CD14-positive monocyte (primary cell): ENCODE data around the gene DTD1. TPM values are rescaled to one million over a fixed set of nuclear protein-coding genes. Genes with fewer than 3 reads are reported as not detected.
"Not testable (repeated sequence)": the region's sequence is repeated elsewhere in the genome, so short reads cannot be mapped to it uniquely, and the experiment has no call there.

Experiments
- DNase-seq, 3 donors: peaks; one replicate each; pipeline ENCODE4 v3.0.0-alpha.2; 2011 to 2022
- H2AFZ ChIP-seq: 2 replicates; pipeline ENCODE4 v1.6.0; 2012; ENCODE audit warnings: mild to moderate bottlenecking, low read depth, low read length, inconsistent platforms; ENCODE audit not compliant: insufficient read depth, poor library complexity, severe bottlenecking
- H3K27ac ChIP-seq, 2 donors: 1 replicate in 1 of 2; 2 replicates in 1 of 2; pipeline ENCODE4 v1.5.1; 2012 to 2013; ENCODE audit warnings: low read length in 2 of 2, control low read depth in 1 of 2, inconsistent platforms in 1 of 2, low read depth in 1 of 2, mild to moderate bottlenecking in 1 of 2
- H3K27me3 ChIP-seq, 2 donors: one replicate each; pipeline versions ENCODE4 v1.6.0 to v1.6.1; 2011 to 2013; ENCODE audit warnings: low read length in 2 of 2; ENCODE audit not compliant: control insufficient read depth in 2 of 2, insufficient read depth in 2 of 2
- H3K36me3 ChIP-seq, 2 donors: replicated peaks in 1 of 2; 1 replicate in 1 of 2; 2 replicates in 1 of 2; pipeline versions ENCODE4 v1.5.1 to v1.6.1; 2012 to 2013; ENCODE audit warnings: low read length in 2 of 2, control low read depth in 1 of 2, inconsistent platforms in 1 of 2, mild to moderate bottlenecking in 1 of 2; ENCODE audit not compliant: insufficient read depth in 2 of 2, control insufficient read depth in 1 of 2
- H3K4me1 ChIP-seq, 2 donors: 1 replicate in 1 of 2; 2 replicates in 1 of 2; pipeline versions ENCODE4 v1.5.1 to v1.6.1; 2012 to 2013; ENCODE audit warnings: low read length in 2 of 2, control low read depth in 1 of 2, inconsistent platforms in 1 of 2, mild to moderate bottlenecking in 1 of 2, moderate library complexity in 1 of 2; ENCODE audit not compliant: insufficient read depth in 2 of 2, control insufficient read depth in 1 of 2
- H3K4me2 ChIP-seq: replicated peaks from 2 replicates; pipeline ENCODE3; 2012; ENCODE audit warnings: low read length, moderate library complexity, mild to moderate bottlenecking; ENCODE audit not compliant: poor library complexity, severe bottlenecking; ENCODE audit errors: extremely low read depth
- H3K4me3 ChIP-seq, 3 experiments: fragments of 200-600 bp in 1 of 3; sonication (generic) in 1 of 3; replicated peaks in 1 of 3; 1 replicate in 2 of 3; 2 replicates in 1 of 3; pipeline ENCODE4 v1.5.1; 2011 to 2013; ENCODE audit warnings: low read length in 3 of 3, mild to moderate bottlenecking in 3 of 3, control low read depth in 2 of 3, low read depth in 2 of 3, inconsistent platforms in 1 of 3, moderate library complexity in 1 of 3
- H3K79me2 ChIP-seq: 2 replicates; pipeline ENCODE4 v1.6.0; 2012; ENCODE audit warnings: mild to moderate bottlenecking, control low read depth, inconsistent platforms, low read length, moderate library complexity; ENCODE audit not compliant: insufficient read depth
- H3K9ac ChIP-seq: 2 replicates; pipeline ENCODE4 v1.6.0; 2017; ENCODE audit warnings: low read length, mild to moderate bottlenecking; ENCODE audit not compliant: insufficient read depth, poor library complexity, severe bottlenecking
- H3K9me3 ChIP-seq, 2 donors: replicated peaks in 1 of 2; 1 replicate in 1 of 2; 2 replicates in 1 of 2; pipeline versions ENCODE4 v1.5.1 to v1.6.1; 2012 to 2013; ENCODE audit warnings: low read length in 2 of 2, control low read depth in 1 of 2; ENCODE audit not compliant: control insufficient read depth in 1 of 2, insufficient read depth in 1 of 2
- H4K20me1 ChIP-seq: 2 replicates; pipeline ENCODE4 v1.6.0; 2012; ENCODE audit warnings: mild to moderate bottlenecking, low read length, control low read depth, moderate library complexity; ENCODE audit not compliant: insufficient read depth
- H3K27ac Mint-ChIP-seq, 7 donors: one replicate each; pipeline ENCODE4 v1.8.0; 2020; ENCODE audit warnings: mild to moderate bottlenecking in 7 of 7, mixed read lengths in 7 of 7, moderate library complexity in 6 of 7, inconsistent platforms in 2 of 7
- H3K27me3 Mint-ChIP-seq, 3 donors: one replicate each; pipeline ENCODE4 v1.8.0; 2021 to 2022; ENCODE audit warnings: low read depth in 3 of 3, mild to moderate bottlenecking in 3 of 3, mixed read lengths in 3 of 3, moderate library complexity in 3 of 3, inconsistent platforms in 1 of 3
- H3K36me3 Mint-ChIP-seq, 2 donors: one replicate each; pipeline ENCODE4 v1.8.0; 2020; ENCODE audit warnings: mixed read lengths in 2 of 2, inconsistent platforms in 1 of 2, mild to moderate bottlenecking in 1 of 2
- H3K4me1 Mint-ChIP-seq: one replicate; pipeline ENCODE4 v1.8.0; 2020; ENCODE audit warnings: mild to moderate bottlenecking, mixed read lengths
- H3K4me3 Mint-ChIP-seq, 2 donors: one replicate each; pipeline ENCODE4 v1.8.0; 2020; ENCODE audit warnings: mild to moderate bottlenecking in 2 of 2, mixed read lengths in 2 of 2, moderate library complexity in 1 of 2
- H3K9me3 Mint-ChIP-seq, 7 donors: one replicate each; pipeline ENCODE4 v1.8.0; 2020 to 2022; ENCODE audit warnings: mixed read lengths in 7 of 7, mild to moderate bottlenecking in 6 of 7, moderate library complexity in 6 of 7, inconsistent platforms in 2 of 7
- WGBS: methylation state at CpG from one replicate; pipeline ENCODE4 v1.1.5; 2013; ENCODE audit warnings: missing lambda C conversion rate; ENCODE audit not compliant: insufficient coverage; 5-methylcytosine and 5-hydroxymethylcytosine counted together
- intact Hi-C, 2 donors: fragments of 100-400 bp; cut with micrococcal nuclease; formaldehyde crosslinking; loops; one replicate each; pipeline versions ENCODE4 v1.15.0 to v1.15.1; 2023
- polyA plus RNA-seq, 3 donors: library from polyadenylated mRNA; depleted of rRNA in 1 of 3; unstranded in 2 of 3; stranded (reverse) in 1 of 3; fragments of 300-500 nt in 2 of 3; fragments of >200 nt in 1 of 3; fragmentation: Illumina TruSeq in 2 of 3; gene quantifications; 1 replicate in 2 of 3; 2 replicates in 1 of 3; pipeline ENCODE4 v1.2.3, GENCODE V29; 2012 to 2021
- TF ChIP-seq, protein P1 (sequence below): fragments of 200-600 bp; IDR thresholded peaks from one replicate; pipeline ENCODE4 v1.8.0; 2022; ENCODE audit warnings: antibody characterized with exemption, mild to moderate bottlenecking

The DTD1 gene
- polyA plus RNA-seq, 3 donors = 18.8 to 33.6 (median 26.3) TPM

- Histone ChIP-seq H3K27me3 (no peaks in the 10 kb centered on the region), H3K9ac (no peak overlapping the region), H3K79me2 (no peaks in the 10 kb centered on the region), H4K20me1 (no peaks in the 10 kb centered on the region), H3K9me3 (no peaks in the 10 kb centered on the region), H3K4me2 (no peak overlapping the region), H3K27ac (no peak overlapping the region), H3K36me3 (no peaks in the 10 kb centered on the region), H3K4me3 (no peak overlapping the region), H3K4me1 (no peaks in the 10 kb centered on the region), H2AFZ (no peak overlapping the region)
- TF ChIP-seq, protein P1, sequence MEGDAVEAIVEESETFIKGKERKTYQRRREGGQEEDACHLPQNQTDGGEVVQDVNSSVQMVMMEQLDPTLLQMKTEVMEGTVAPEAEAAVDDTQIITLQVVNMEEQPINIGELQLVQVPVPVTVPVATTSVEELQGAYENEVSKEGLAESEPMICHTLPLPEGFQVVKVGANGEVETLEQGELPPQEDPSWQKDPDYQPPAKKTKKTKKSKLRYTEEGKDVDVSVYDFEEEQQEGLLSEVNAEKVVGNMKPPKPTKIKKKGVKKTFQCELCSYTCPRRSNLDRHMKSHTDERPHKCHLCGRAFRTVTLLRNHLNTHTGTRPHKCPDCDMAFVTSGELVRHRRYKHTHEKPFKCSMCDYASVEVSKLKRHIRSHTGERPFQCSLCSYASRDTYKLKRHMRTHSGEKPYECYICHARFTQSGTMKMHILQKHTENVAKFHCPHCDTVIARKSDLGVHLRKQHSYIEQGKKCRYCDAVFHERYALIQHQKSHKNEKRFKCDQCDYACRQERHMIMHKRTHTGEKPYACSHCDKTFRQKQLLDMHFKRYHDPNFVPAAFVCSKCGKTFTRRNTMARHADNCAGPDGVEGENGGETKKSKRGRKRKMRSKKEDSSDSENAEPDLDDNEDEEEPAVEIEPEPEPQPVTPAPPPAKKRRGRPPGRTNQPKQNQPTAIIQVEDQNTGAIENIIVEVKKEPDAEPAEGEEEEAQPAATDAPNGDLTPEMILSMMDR = no peak
- Mint-ChIP-seq H3K9me3 (peaks cover 2 to 12% (median 5%) of the 10 kb centered on the region in 7 donors), H3K36me3 (no peaks in the 10 kb centered on the region), H3K4me1 (peaks cover 3% of the 10 kb centered on the region), H3K27me3 (peaks cover 0 to 2% (median 0%) of the 10 kb centered on the region in 3 donors), H3K27ac (no peak overlapping the region), H3K4me3 (no peak overlapping the region)
- no peak for DNase-seq
- intact Hi-C loops = no loop called here
- WGBS = no CpG with 5 or more reads among the region's 3 CpGs
Measured at GRCh38 chr20:18754653-18755045, 166.8 kb downstream of the DTD1 start.

DNA sequence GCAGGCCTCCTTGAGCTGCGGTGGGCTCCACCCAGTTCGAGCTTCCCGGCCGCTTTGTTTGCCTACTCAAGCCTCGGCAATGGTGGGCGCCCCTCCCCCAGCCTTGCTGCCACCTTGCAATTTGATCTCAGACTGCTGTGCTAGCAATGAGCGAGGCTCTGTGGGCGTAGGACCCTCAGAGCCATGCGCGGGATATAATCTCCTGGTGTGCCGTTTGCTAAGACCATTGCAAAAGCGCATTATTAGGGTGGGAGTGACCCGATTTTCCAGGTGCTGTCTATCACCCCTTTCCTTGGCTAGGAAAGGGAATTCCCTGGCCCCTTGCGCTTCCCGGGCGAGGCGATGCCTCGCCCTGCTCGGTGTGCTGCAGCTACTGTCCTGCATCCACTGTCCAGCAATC, 173.0 kb downstream of the DTD1 start:
- H3K4me1 Mint-ChIP-seq, H3K27ac Mint-ChIP-seq, H3K4me2 ChIP-seq, DNase-seq, intact Hi-C loops, H3K27ac ChIP-seq, H3K9me3 ChIP-seq, H3K4me1 ChIP-seq, H3K36me3 ChIP-seq, H4K20me1 ChIP-seq, H2AFZ ChIP-seq, H3K9ac ChIP-seq, H3K4me3 Mint-ChIP-seq, H3K27me3 Mint-ChIP-seq, H3K4me3 ChIP-seq, H3K79me2 ChIP-seq, H3K27me3 ChIP-seq: not testable (repeated sequence)
- over 99% methylated on average over 12 of the region's 19 CpGs for WGBS
- Mint-ChIP-seq H3K9me3 (peaks cover 6 to 20% (median 12%) of the 10 kb centered on the region in 7 donors), H3K36me3 (peaks cover 3 to 12% of the 10 kb centered on the region in 2 donors)
